SK-N-SH treated with all-trans-retinoic acid at 6 μM for 48 hours (cell line): ENCODE results near the gene ZNF577.
"Not testable (repeated sequence)": the region's sequence is repeated elsewhere in the genome, so short reads cannot be mapped to it uniquely, and the experiment has no call there.

ENCODE experiments used
- ATAC-seq: fragments of 200-7000 bp; cut with Tn5 transposase; 3 replicates; pipeline ENCODE4 v1.9.1; 2020; ENCODE audit warnings: mild to moderate bottlenecking, moderate library complexity
- ARNTL ChIP-seq: fragments of 450-650 bp; formaldehyde crosslinking; IDR thresholded peaks from 2 replicates; pipeline ENCODE4 v1.5.0; 2020; ENCODE audit warnings: low read depth, mild to moderate bottlenecking, moderate library complexity, borderline replicate concordance
- BACH2 ChIP-seq: fragments of 250-450 bp; sonication (Bioruptor Pico); IDR thresholded peaks from 2 replicates; pipeline ENCODE4 v1.9.0; 2021; ENCODE audit warnings: mild to moderate bottlenecking, borderline replicate concordance
- GLIS3 ChIP-seq: fragments of 250-450 bp; sonication (Bioruptor Pico); IDR thresholded peaks from 2 replicates; pipeline ENCODE4 v1.5.0; 2020; ENCODE audit warnings: mild to moderate bottlenecking, moderate library complexity
- ISL1 ChIP-seq: fragments of 250-450 bp; sonication (Bioruptor Pico); IDR thresholded peaks from 2 replicates; pipeline ENCODE4 v2.1.2; 2022; ENCODE audit warnings: mild to moderate bottlenecking, moderate library complexity
- OSR1 ChIP-seq: fragments of 250-450 bp; sonication (Bioruptor Pico); IDR thresholded peaks from 2 replicates; pipeline ENCODE4 v1.8.0; 2022; ENCODE audit warnings: moderate library complexity, mild to moderate bottlenecking, inconsistent platforms
- RARB ChIP-seq: fragments of 250-450 bp; sonication (Bioruptor Pico); IDR thresholded peaks from 2 replicates; pipeline ENCODE4 v1.8.0; 2021; ENCODE audit warnings: mild to moderate bottlenecking, moderate library complexity
- SNAI2 ChIP-seq: fragments of 250-450 bp; sonication (Bioruptor Pico); IDR thresholded peaks from 2 replicates; pipeline ENCODE4 v1.5.0; 2020; ENCODE audit warnings: mild to moderate bottlenecking, moderate library complexity
- TCF4 ChIP-seq: fragments of 250-450 bp; sonication (Bioruptor Pico); IDR thresholded peaks from 2 replicates; pipeline ENCODE4 v1.8.0; 2021; ENCODE audit warnings: mild to moderate bottlenecking, moderate library complexity, borderline replicate concordance
- TOX ChIP-seq: fragments of 250-450 bp; sonication (Bioruptor Pico); IDR thresholded peaks from 2 replicates; pipeline ENCODE4 v1.8.0; 2021; ENCODE audit warnings: mild to moderate bottlenecking, moderate library complexity, borderline replicate concordance
- TSHZ2 ChIP-seq: fragments of 250-450 bp; sonication (Bioruptor Pico); IDR thresholded peaks from 2 replicates; pipeline ENCODE4 v1.5.0; 2020; ENCODE audit warnings: mild to moderate bottlenecking, moderate library complexity
- ZC3H10 ChIP-seq: fragments of 250-450 bp; sonication (Bioruptor Pico); IDR thresholded peaks from 2 replicates; pipeline ENCODE4 v1.5.1; 2021; ENCODE audit warnings: mild to moderate bottlenecking, moderate library complexity
- ZFP3 ChIP-seq: fragments of 250-450 bp; sonication (Bioruptor Pico); IDR thresholded peaks from 2 replicates; pipeline ENCODE4 v1.5.0; 2020; ENCODE audit warnings: mild to moderate bottlenecking, moderate library complexity
- ZFP30 ChIP-seq: fragments of 450-650 bp; formaldehyde crosslinking; IDR thresholded peaks from 2 replicates; pipeline ENCODE4 v1.5.0; 2022; ENCODE audit warnings: mild to moderate bottlenecking, moderate library complexity
- ZNF565 ChIP-seq: fragments of 450-650 bp; formaldehyde crosslinking; conservative IDR thresholded peaks from 2 replicates; pipeline ENCODE4 v1.5.0; 2020; ENCODE audit warnings: low read depth, mild to moderate bottlenecking, moderate library complexity
- ZNF8 ChIP-seq: fragments of 450-650 bp; formaldehyde crosslinking; IDR thresholded peaks from 2 replicates; pipeline ENCODE4 v1.5.0; 2020; ENCODE audit warnings: mild to moderate bottlenecking, moderate library complexity
- TF ChIP-seq, protein P1 (sequence below): fragments of 250-450 bp; sonication (Bioruptor Pico); IDR thresholded peaks from 2 replicates; pipeline ENCODE4 v1.5.1; 2020; ENCODE audit warnings: low read depth, mild to moderate bottlenecking, moderate library complexity
- TF ChIP-seq, protein P2 (sequence below): fragments of 250-450 bp; sonication (Bioruptor Pico); IDR thresholded peaks from 2 replicates; pipeline ENCODE4 v1.5.1; 2021; ENCODE audit warnings: mild to moderate bottlenecking, moderate library complexity
- TF ChIP-seq, protein P3 (sequence below): fragments of 250-450 bp; sonication (Bioruptor Pico); IDR thresholded peaks from 2 replicates; pipeline ENCODE4 v1.8.0; 2020; ENCODE audit warnings: mild to moderate bottlenecking, moderate library complexity, borderline replicate concordance
- TF ChIP-seq, protein P4 (sequence below): fragments of 250-450 bp; sonication (Bioruptor Pico); IDR thresholded peaks from 2 replicates; pipeline ENCODE4 v1.8.0; 2021; ENCODE audit warnings: low read depth, mild to moderate bottlenecking, moderate library complexity, borderline replicate concordance

Gene ZNF577

DNA sequence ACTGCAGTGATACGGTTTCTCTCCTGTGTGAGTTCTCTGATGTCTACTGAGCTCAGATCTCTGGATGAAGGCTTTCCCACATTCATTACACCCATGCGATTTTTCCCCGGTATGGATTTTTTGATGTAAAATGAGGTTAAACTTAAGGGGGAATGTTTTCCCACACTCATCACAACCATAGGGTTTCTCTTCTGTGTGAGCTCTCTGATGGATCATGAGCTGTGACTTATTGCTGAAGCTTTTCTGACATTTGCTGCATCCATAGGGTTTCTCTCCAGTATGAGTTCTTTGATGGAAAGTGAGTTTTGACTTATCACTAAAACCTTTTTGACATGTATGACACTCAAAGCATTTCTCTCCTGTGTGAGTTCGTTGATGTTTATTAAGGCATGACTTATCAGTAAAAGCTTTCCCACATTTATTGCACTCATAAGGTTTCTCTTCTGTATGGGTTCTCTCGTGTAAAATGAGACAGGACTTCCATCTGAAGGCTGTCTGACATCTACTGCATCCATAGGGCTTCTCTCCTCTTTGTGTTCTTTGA lies 27.6 kb upstream of the ZNF577 start:
- TF ChIP-seq ZFP30 (CRISPR knock-in tag) = no peak
- no peak for TF ChIP-seq GLIS3 (CRISPR knock-in tag)
- no peak for TF ChIP-seq BACH2
- TF ChIP-seq, protein P1, sequence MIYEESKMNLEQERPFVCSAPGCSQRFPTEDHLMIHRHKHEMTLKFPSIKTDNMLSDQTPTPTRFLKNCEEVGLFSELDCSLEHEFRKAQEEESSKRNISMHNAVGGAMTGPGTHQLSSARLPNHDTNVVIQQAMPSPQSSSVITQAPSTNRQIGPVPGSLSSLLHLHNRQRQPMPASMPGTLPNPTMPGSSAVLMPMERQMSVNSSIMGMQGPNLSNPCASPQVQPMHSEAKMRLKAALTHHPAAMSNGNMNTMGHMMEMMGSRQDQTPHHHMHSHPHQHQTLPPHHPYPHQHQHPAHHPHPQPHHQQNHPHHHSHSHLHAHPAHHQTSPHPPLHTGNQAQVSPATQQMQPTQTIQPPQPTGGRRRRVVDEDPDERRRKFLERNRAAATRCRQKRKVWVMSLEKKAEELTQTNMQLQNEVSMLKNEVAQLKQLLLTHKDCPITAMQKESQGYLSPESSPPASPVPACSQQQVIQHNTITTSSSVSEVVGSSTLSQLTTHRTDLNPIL (CRISPR knock-in tag) = no peak
- TF ChIP-seq RARB (CRISPR knock-in tag) = no peak
- no peak for TF ChIP-seq SNAI2 (CRISPR knock-in tag)
- TF ChIP-seq, protein P2, sequence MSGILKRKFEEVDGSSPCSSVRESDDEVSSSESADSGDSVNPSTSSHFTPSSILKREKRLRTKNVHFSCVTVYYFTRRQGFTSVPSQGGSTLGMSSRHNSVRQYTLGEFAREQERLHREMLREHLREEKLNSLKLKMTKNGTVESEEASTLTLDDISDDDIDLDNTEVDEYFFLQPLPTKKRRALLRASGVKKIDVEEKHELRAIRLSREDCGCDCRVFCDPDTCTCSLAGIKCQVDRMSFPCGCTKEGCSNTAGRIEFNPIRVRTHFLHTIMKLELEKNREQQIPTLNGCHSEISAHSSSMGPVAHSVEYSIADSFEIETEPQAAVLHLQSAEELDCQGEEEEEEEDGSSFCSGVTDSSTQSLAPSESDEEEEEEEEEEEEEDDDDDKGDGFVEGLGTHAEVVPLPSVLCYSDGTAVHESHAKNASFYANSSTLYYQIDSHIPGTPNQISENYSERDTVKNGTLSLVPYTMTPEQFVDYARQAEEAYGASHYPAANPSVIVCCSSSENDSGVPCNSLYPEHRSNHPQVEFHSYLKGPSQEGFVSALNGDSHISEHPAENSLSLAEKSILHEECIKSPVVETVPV (CRISPR knock-in tag) = no peak
- no peak for TF ChIP-seq ISL1 (CRISPR knock-in tag)
- no peak for TF ChIP-seq ZNF565 (CRISPR knock-in tag)
- TF ChIP-seq TCF4 (CRISPR knock-in tag) = no peak
- no peak for TF ChIP-seq OSR1 (CRISPR knock-in tag)
- no peak for TF ChIP-seq ZC3H10 (CRISPR knock-in tag)
- no peak for TF ChIP-seq ARNTL (CRISPR knock-in tag)
- TF ChIP-seq, protein P3, sequence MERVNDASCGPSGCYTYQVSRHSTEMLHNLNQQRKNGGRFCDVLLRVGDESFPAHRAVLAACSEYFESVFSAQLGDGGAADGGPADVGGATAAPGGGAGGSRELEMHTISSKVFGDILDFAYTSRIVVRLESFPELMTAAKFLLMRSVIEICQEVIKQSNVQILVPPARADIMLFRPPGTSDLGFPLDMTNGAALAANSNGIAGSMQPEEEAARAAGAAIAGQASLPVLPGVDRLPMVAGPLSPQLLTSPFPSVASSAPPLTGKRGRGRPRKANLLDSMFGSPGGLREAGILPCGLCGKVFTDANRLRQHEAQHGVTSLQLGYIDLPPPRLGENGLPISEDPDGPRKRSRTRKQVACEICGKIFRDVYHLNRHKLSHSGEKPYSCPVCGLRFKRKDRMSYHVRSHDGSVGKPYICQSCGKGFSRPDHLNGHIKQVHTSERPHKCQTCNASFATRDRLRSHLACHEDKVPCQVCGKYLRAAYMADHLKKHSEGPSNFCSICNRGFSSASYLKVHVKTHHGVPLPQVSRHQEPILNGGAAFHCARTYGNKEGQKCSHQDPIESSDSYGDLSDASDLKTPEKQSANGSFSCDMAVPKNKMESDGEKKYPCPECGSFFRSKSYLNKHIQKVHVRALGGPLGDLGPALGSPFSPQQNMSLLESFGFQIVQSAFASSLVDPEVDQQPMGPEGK = no peak
- TF ChIP-seq TOX (CRISPR knock-in tag) = no peak
- TF ChIP-seq ZNF8 (CRISPR knock-in tag) = no peak
- no peak for TF ChIP-seq TSHZ2
- no peak for ATAC-seq

GRCh38 chr19:51907981-51908380 lies 20.2 kb upstream of the ZNF577 start:
- ATAC-seq = not testable (repeated sequence)

GRCh38 chr19:51906108-51906507 lies 18.4 kb upstream of the ZNF577 start:
- not testable (repeated sequence) for ATAC-seq

- ATAC-seq = not testable (repeated sequence)
Observed at GRCh38 chr19:51905639-51906038, 17.9 kb upstream of the ZNF577 start.

GRCh38 chr19:51905206-51905605 lies 17.5 kb upstream of the ZNF577 start:
- ATAC-seq = peak; percentile 15
- TF ChIP-seq ZC3H10 (CRISPR knock-in tag) = no peak
- TF ChIP-seq BACH2 = no peak
- TF ChIP-seq RARB (CRISPR knock-in tag) = no peak
- TF ChIP-seq SNAI2 (CRISPR knock-in tag) = no peak
- no peak for TF ChIP-seq ZFP3 (CRISPR knock-in tag)
- no peak for TF ChIP-seq OSR1 (CRISPR knock-in tag)
- no peak for TF ChIP-seq ARNTL (CRISPR knock-in tag)
- TF ChIP-seq, protein P2 (CRISPR knock-in tag) = no peak
- TF ChIP-seq TSHZ2 = no peak
- TF ChIP-seq, protein P4, sequence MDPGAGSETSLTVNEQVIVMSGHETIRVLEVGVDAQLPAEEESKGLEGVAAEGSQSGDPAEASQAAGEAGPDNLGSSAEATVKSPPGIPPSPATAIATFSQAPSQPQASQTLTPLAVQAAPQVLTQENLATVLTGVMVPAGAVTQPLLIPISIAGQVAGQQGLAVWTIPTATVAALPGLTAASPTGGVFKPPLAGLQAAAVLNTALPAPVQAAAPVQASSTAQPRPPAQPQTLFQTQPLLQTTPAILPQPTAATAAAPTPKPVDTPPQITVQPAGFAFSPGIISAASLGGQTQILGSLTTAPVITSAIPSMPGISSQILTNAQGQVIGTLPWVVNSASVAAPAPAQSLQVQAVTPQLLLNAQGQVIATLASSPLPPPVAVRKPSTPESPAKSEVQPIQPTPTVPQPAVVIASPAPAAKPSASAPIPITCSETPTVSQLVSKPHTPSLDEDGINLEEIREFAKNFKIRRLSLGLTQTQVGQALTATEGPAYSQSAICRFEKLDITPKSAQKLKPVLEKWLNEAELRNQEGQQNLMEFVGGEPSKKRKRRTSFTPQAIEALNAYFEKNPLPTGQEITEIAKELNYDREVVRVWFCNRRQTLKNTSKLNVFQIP (CRISPR knock-in tag) = no peak
- no peak for TF ChIP-seq ISL1 (CRISPR knock-in tag)
